Mesothelial cell of epicardium (in vitro differentiated cells): ENCODE results near the gene ZNF20. TPM values are rescaled to one million over a fixed set of nuclear protein-coding genes. Genes with fewer than 3 reads are reported as not detected.

Experiments used
- DNase-seq, 2 experiments: peaks; one replicate each; pipeline ENCODE4 v3.0.0; 2021; ENCODE audit warnings: low spot score in 2 of 2; ENCODE audit not compliant: unreplicated experiment in 2 of 2
- H3K27ac Mint-ChIP-seq: 2 replicates; pipeline ENCODE4 v1.8.0; 2021; ENCODE audit warnings: mixed read lengths
- H3K27me3 Mint-ChIP-seq: 2 replicates; pipeline ENCODE4 v1.8.0; 2021; ENCODE audit warnings: low read depth, mixed read lengths
- H3K36me3 Mint-ChIP-seq: 2 replicates; pipeline ENCODE4 v1.8.0; 2021; ENCODE audit warnings: mixed read lengths
- H3K4me1 Mint-ChIP-seq: 2 replicates; pipeline ENCODE4 v1.8.0; 2021; ENCODE audit warnings: mixed read lengths
- H3K4me3 Mint-ChIP-seq: 2 replicates; pipeline ENCODE4 v1.8.0; 2021; ENCODE audit warnings: mild to moderate bottlenecking, moderate library complexity, mixed read lengths
- H3K9me3 Mint-ChIP-seq: 2 replicates; pipeline ENCODE4 v1.8.0; 2021; ENCODE audit warnings: mixed read lengths
- CTCF ChIP-seq: fragments of 200-600 bp; sonication (generic); IDR thresholded peaks from one replicate; pipeline ENCODE4 v1.5.0; 2021; ENCODE audit warnings: antibody characterized with exemption; ENCODE audit not compliant: unreplicated experiment
- total RNA-seq: library from RNA; stranded (reverse); gene quantifications from 3 replicates; pipeline ENCODE4 v1.2.1, GENCODE V29; 2021

ZNF20 gene
- total RNA-seq, 1 donor from 2014 or later, result 11.1 TPM

- peaks cover 54% of the 10 kb centered on the region for H3K9me3 Mint-ChIP-seq
- no peak for DNase-seq
- peaks cover 76% of the 10 kb centered on the region for H3K36me3 Mint-ChIP-seq
- no peak for TF ChIP-seq CTCF
- peaks cover 2% of the 10 kb centered on the region for H3K4me1 Mint-ChIP-seq
- no peak overlapping the region for H3K27ac Mint-ChIP-seq
- no peaks in the 10 kb centered on the region for H3K27me3 Mint-ChIP-seq
- H3K4me3 Mint-ChIP-seq, result no peak overlapping the region
Observed at GRCh38 chr19:12133069-12133468, 7.1 kb downstream of the ZNF20 start.

- H3K27ac Mint-ChIP-seq, result no peak overlapping the region
- peaks cover 39% of the 10 kb centered on the region for H3K9me3 Mint-ChIP-seq
- DNase-seq, result no peak
- TF ChIP-seq CTCF, result no peak
- no peak overlapping the region for H3K4me3 Mint-ChIP-seq
- H3K4me1 Mint-ChIP-seq, result no peaks in the 10 kb centered on the region
- H3K27me3 Mint-ChIP-seq, result no peaks in the 10 kb centered on the region
- peaks cover 38% of the 10 kb centered on the region for H3K36me3 Mint-ChIP-seq
Observed at GRCh38 chr19:12126707-12127106, 13.4 kb downstream of the ZNF20 start.

GRCh38 chr19:12117201-12117970 is 22.8 kb downstream of the ZNF20 start:
- no peak for TF ChIP-seq CTCF
- Mint-ChIP-seq H3K36me3 (peaks cover 35% of the 10 kb centered on the region), H3K27me3 (no peaks in the 10 kb centered on the region), H3K4me3 (no peak overlapping the region), H3K27ac (no peak overlapping the region), H3K9me3 (peaks cover 25% of the 10 kb centered on the region), H3K4me1 (no peaks in the 10 kb centered on the region)
- DNase-seq, result no peak

- H3K27ac Mint-ChIP-seq, result no peak overlapping the region
- H3K27me3 Mint-ChIP-seq, result no peaks in the 10 kb centered on the region
- H3K9me3 Mint-ChIP-seq, result peaks cover 51% of the 10 kb centered on the region
Observed at GRCh38 chr19:12113121-12113520, 27.0 kb downstream of the ZNF20 start.

GRCh38 chr19:12112701-12113100 is 27.4 kb downstream of the ZNF20 start:
- H3K36me3 Mint-ChIP-seq, result peaks cover 62% of the 10 kb centered on the region

More at GRCh38 chr19:12113121-12113520, 27.0 kb downstream of the ZNF20 start:
- Mint-ChIP-seq H3K4me3 (no peak overlapping the region), H3K4me1 (no peaks in the 10 kb centered on the region), H3K36me3 (peaks cover 62% of the 10 kb centered on the region)
- DNase-seq, result no peak
- no peak for TF ChIP-seq CTCF

More at GRCh38 chr19:12112701-12113100, 27.4 kb downstream of the ZNF20 start:
- Mint-ChIP-seq H3K27me3 (no peaks in the 10 kb centered on the region), H3K27ac (no peak overlapping the region), H3K4me3 (no peak overlapping the region), H3K4me1 (no peaks in the 10 kb centered on the region), H3K9me3 (peaks cover 51% of the 10 kb centered on the region)
- no peak for TF ChIP-seq CTCF
- no peak for DNase-seq
